Endothelial cell of umbilical vein (primary cell): Measurements from ENCODE around the gene FBXL19. TPM values are rescaled to one million over a fixed set of nuclear protein-coding genes. Genes with fewer than 3 reads are reported as not detected.
A peak's percentile ranks its signal among the peaks of the same experiment; 100 is the strongest.

Source experiments
- BruUV-seq: library from RNA; stranded (reverse); fragments of 400-500 nt; replicated peaks from 2 replicates; lab custom pipeline; 2021; lab: Mats Ljungman, UMichigan
- CTCF ChIA-PET: fragments of 300-600, 350-600 bp; sonication (Branson Sonifier 250); formaldehyde crosslinking; loops from one replicate; lab custom pipeline; 2021; ENCODE audit warnings: antibody characterized with exemption, inconsistent platforms; lab: Charles Lee
- POLR2A ChIA-PET: fragments of 300-600, 350-600 bp; sonication (Branson Sonifier 250); formaldehyde crosslinking; loops from one replicate; lab custom pipeline; 2021; ENCODE audit warnings: antibody characterized with exemption, inconsistent platforms; lab: Charles Lee
- DNase-seq: peaks from one replicate; pipeline ENCODE4 v3.0.0-alpha.2; 2011; ENCODE audit warnings: low read depth, low spot score
- FAIRE-seq: peaks from 2 replicates; lab custom pipeline; 2011; peaks lifted over from hg19 to GRCh38; lab: Jason Lieb, UNC
- H2AFZ ChIP-seq: 2 replicates; pipeline ENCODE4 v1.6.0; 2012; ENCODE audit warnings: low read depth, low read length, control low read depth, inconsistent platforms
- H3K27ac ChIP-seq: 2 replicates; pipeline ENCODE4 v1.5.1; 2011; ENCODE audit warnings: low read depth, mild to moderate bottlenecking, control low read depth, low read length, moderate library complexity; ENCODE audit not compliant: insufficient read depth
- H3K27me3 ChIP-seq, 2 experiments: 2 replicates each; pipeline versions ENCODE4 v1.6.0 to v1.6.1; 2011; ENCODE audit warnings: low read length in 2 of 2, mixed read lengths in 1 of 2; ENCODE audit not compliant: control insufficient read depth in 2 of 2, insufficient read depth in 2 of 2
- H3K36me3 ChIP-seq, 2 experiments: 2 replicates in 1 of 2; 3 replicates in 1 of 2; pipeline ENCODE4 v1.5.1; 2011; ENCODE audit warnings: low read length in 2 of 2, mild to moderate bottlenecking in 1 of 2, moderate library complexity in 1 of 2; ENCODE audit not compliant: control insufficient read depth in 2 of 2, insufficient read depth in 2 of 2; ENCODE audit errors: extremely low read depth in 1 of 2
- H3K4me1 ChIP-seq: 3 replicates; pipeline ENCODE4 v1.5.1; 2011; ENCODE audit warnings: mild to moderate bottlenecking, low read length; ENCODE audit not compliant: control insufficient read depth, insufficient read depth; ENCODE audit errors: extremely low read depth
- H3K4me2 ChIP-seq: 2 replicates; pipeline ENCODE4 v1.6.1; 2011; ENCODE audit warnings: low read length, control low read depth, mixed read lengths; ENCODE audit not compliant: insufficient read depth
- H3K4me3 ChIP-seq, 3 experiments: fragments of 200-600 bp in 1 of 3; sonication (generic), shearing (Covaris generic) in 1 of 3; replicated peaks in 1 of 3; 2 replicates each; pipeline ENCODE4 v1.5.1; 2011 to 2016; ENCODE audit warnings: control low read depth in 3 of 3, low read length in 3 of 3, mild to moderate bottlenecking in 2 of 3, inconsistent platforms in 1 of 3, low read depth in 1 of 3, moderate library complexity in 1 of 3; ENCODE audit not compliant: insufficient read depth in 1 of 3
- H3K79me2 ChIP-seq: 2 replicates; pipeline ENCODE4 v1.6.0; 2012; ENCODE audit warnings: low read length, inconsistent platforms; ENCODE audit not compliant: control insufficient read depth, insufficient read depth
- H3K9ac ChIP-seq: replicated peaks from 2 replicates; pipeline ENCODE3; 2011; ENCODE audit warnings: low read length, control low read depth; ENCODE audit not compliant: insufficient read depth; ENCODE audit errors: extremely low read depth
- H3K9me1 ChIP-seq: replicated peaks from 3 replicates; pipeline ENCODE4 v1.6.0; 2011; ENCODE audit warnings: mild to moderate bottlenecking, low read length; ENCODE audit not compliant: control insufficient read depth, insufficient read depth; ENCODE audit errors: extremely low read depth
- H3K9me3 ChIP-seq: replicated peaks from 2 replicates; pipeline ENCODE4 v1.5.1; 2012; ENCODE audit warnings: low read length, inconsistent platforms; ENCODE audit not compliant: control insufficient read depth, insufficient read depth
- H4K20me1 ChIP-seq: replicated peaks from 2 replicates; pipeline ENCODE3; 2011; ENCODE audit warnings: mild to moderate bottlenecking, low read length; ENCODE audit not compliant: control insufficient read depth, insufficient read depth; ENCODE audit errors: extremely low read depth
- GATA2 ChIP-seq: IDR thresholded peaks from 2 replicates; pipeline ENCODE4 v1.7.0; 2011; ENCODE audit warnings: low read depth, mild to moderate bottlenecking, moderate library complexity, mixed read lengths, low read length; ENCODE audit not compliant: insufficient read length, insufficient read depth
- MYC ChIP-seq: IDR thresholded peaks from one replicate; pipeline ENCODE4 v1.6.1; 2011; ENCODE audit warnings: mild to moderate bottlenecking, low read depth, low read length
- POLR2A ChIP-seq: IDR thresholded peaks from 2 replicates; pipeline ENCODE4 v1.6.1; 2012; ENCODE audit warnings: low read depth, mild to moderate bottlenecking, control low read depth, low read length
- POLR2AphosphoS5 ChIP-seq: IDR thresholded peaks from 2 replicates; pipeline ENCODE4 v1.6.1; 2012; ENCODE audit warnings: low read depth, mild to moderate bottlenecking, control low read depth, low read length, moderate library complexity; ENCODE audit not compliant: insufficient read depth
- dilution Hi-C: fragments of 300-500 bp; cut with MboI; formaldehyde crosslinking; loops from one replicate; pipeline ENCODE4 v1.15.0; 2019; ENCODE audit warnings: low sequenced_read_pairs; ENCODE audit not compliant: extremely low pct_ligation_motif_present
- intact Hi-C: fragments of 100-400 bp; cut with micrococcal nuclease; formaldehyde crosslinking; loops from one replicate; pipeline ENCODE4 v1.10.0; 2022
- polyA plus RNA-seq, 4 experiments: library from polyadenylated mRNA; depleted of rRNA in 3 of 4; stranded (reverse) in 3 of 4; unstranded in 1 of 4; fragments of >200 nt; gene quantifications; 2 replicates each; pipeline versions ENCODE4 v1.2.1 to v1.2.3, GENCODE V29; 2011 to 2012; ENCODE audit warnings: missing spikeins in 1 of 4
- total RNA-seq: library from RNA; stranded (reverse); gene quantifications from 2 replicates; pipeline ENCODE4 v1.2.3, GENCODE V29; 2021
- TF ChIP-seq, protein P1 (sequence below): IDR thresholded peaks from 2 replicates; pipeline ENCODE4 v1.6.1; 2011; ENCODE audit not compliant: insufficient read depth, insufficient read length

The FBXL19 gene
- total and polyA plus RNA-seq, 2 donors (not counting 3 experiments of a cell fraction or from before 2014, with no cell fraction given), result 22.1 to 38.0 TPM

- H3K9ac ChIP-seq, result peak overlapping the region; percentile 7
- peak; percentile 62 for FAIRE-seq
- H3K27ac ChIP-seq, result no peak overlapping the region
Measured at GRCh38 chr16:30996324-30996984, 73.1 kb downstream of the FBXL19 start.

DNA sequence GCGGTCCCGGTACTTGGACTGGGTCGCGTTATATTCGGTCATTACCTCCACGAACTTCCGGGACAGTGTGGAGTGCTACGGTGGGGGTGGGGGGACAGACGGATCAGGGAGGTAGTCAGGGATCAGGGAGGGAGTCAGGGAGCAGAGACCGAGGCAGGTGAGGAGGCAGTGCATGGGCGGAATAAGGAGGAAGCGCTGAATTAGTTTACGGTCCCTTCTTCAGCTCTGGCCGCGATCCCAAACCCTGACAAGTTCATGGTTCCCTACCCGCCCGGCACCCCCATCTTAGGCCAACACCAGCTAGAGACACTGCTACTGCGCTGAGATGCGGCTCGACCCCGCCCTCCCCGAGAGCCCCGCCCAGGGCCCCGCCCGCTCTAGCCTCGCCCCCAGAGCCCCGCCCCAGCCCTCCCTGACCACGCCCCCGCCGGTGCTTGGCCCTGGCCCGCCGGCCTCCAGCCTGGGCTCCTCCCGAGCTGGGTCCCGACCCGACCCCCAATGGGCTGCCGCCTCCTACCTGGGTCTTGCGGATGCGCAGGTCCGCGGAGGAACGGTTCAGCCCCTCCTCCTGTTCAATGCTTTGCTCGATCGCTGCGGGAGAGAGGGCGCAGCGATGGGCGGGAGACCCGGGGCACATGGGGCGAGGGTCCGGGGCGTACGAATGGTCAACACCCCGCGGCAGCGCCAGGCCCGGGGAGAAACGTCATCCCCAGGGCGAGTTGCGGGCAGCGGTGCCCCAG lies 73.8 kb downstream of the FBXL19 start:
- CTCF ChIA-PET, result interaction anchor here (1.5 to 1.6 kb wide), 2 partner anchors 11 to 12 kb away, joined by 3 to 5 read pairs; no protein-coding TSS in a partner anchor
- dilution Hi-C loops (no loop called here), intact Hi-C loops (loop anchor here (2.0 kb wide), 1 partner anchor 78 kb away; the partner anchor contains the start of genes ZNF646 and ZNF668)
- Histone ChIP-seq H4K20me1 (no peaks in the 10 kb centered on the region), H3K27ac (no peak overlapping the region), H3K9me3 (no peaks in the 10 kb centered on the region), H3K4me1 (no peaks in the 10 kb centered on the region), H3K36me3 (no peaks in the 10 kb centered on the region), H3K27me3 (no peaks in the 10 kb centered on the region), H2AFZ (peak overlapping the region; percentile 86), H3K9me1 (no peaks in the 10 kb centered on the region), H3K9ac (peak overlapping the region; percentile 7), H3K4me2 (peak overlapping the region; percentile 64), H3K79me2 (no peaks in the 10 kb centered on the region), H3K4me3 (peak overlapping the region; percentile 32 to 50 (median 41))
- peak; percentile 49 for FAIRE-seq
- POLR2A ChIA-PET, result interaction anchor here (0.7 kb wide), 1 partner anchor 160 kb away, joined by 4 read pairs; no protein-coding TSS in a partner anchor
- peak; percentile 37 for DNase-seq
- TF ChIP-seq POLR2AphosphoS5 (peak; percentile 52), MYC (no peak)
- TF ChIP-seq, protein P1, sequence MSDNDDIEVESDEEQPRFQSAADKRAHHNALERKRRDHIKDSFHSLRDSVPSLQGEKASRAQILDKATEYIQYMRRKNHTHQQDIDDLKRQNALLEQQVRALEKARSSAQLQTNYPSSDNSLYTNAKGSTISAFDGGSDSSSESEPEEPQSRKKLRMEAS, result no peak
- BruUV-seq, result no TSS peak

More at GRCh38 chr16:30996324-30996984, 73.1 kb downstream of the FBXL19 start:
- H3K9me3 ChIP-seq, result no peaks in the 10 kb centered on the region
- no peaks in the 10 kb centered on the region for H3K79me2 ChIP-seq
- TSS peak; percentile 57 for BruUV-seq
- H3K4me3 ChIP-seq, result peak overlapping the region; percentile 32 to 50 (median 41)
- ChIA-PET CTCF (interaction anchor here (1.5 to 1.6 kb wide), 2 partner anchors 11 to 12 kb away, joined by 3 to 5 read pairs; no protein-coding TSS in a partner anchor), POLR2A (no interaction called here)
- H4K20me1 ChIP-seq, result no peaks in the 10 kb centered on the region
- no peaks in the 10 kb centered on the region for H3K4me1 ChIP-seq
- H2AFZ ChIP-seq, result peak overlapping the region; percentile 79
- H3K4me2 ChIP-seq, result peak overlapping the region; percentile 64
- dilution Hi-C loops (no loop called here), intact Hi-C loops (loop anchor here (2.0 kb wide), 1 partner anchor 78 kb away; the partner anchor contains the start of genes ZNF646 and ZNF668)
- no peaks in the 10 kb centered on the region for H3K9me1 ChIP-seq
- H3K36me3 ChIP-seq, result no peaks in the 10 kb centered on the region
- TF ChIP-seq POLR2A (no peak), MYC (no peak), GATA2 (no peak)
- TF ChIP-seq, protein P1, result no peak
- peak; percentile 18 for DNase-seq
- no peaks in the 10 kb centered on the region for H3K27me3 ChIP-seq
